ENCODE data around the gene EPC2. TPM values are rescaled to one million over a fixed set of nuclear protein-coding genes. Genes with fewer than 3 reads are reported as not detected.
"Not testable (repeated sequence)": the region's sequence is repeated elsewhere in the genome, so short reads cannot be mapped to it uniquely, and the experiment has no call there.

Gene EPC2
- total and polyA plus RNA-seq, 4 donors, result 7.0 to 65.3 (median 20.8) TPM

DNA sequence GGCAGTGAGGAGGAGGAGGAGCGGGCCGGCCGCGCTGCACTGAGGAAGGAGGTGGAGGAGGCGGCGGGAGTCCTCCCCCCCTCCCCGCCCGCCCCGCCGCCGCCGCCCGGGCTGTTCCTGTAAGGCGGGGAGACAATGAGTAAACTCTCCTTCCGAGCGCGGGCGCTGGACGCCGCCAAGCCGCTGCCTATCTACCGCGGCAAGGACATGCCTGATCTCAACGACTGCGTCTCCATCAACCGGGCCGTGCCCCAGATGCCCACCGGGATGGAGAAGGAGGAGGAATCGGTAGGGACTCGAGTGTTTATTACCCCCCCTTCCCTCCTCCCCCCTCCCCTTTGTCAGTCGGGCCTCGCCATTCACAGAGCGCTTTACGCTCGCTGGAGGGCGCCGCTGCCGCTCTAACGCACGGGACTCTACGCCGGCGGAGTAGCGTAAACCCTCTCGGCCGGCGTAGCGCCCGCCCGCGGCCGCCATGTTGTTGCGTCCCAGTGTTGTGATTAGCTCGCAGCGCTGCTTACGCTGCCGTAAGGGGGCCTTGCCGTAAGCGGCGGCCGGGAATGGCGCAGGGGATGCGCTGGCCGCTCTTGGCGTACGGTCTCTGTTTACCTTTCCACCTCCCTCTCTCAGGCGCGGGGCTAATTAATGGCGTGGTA is 460 bp downstream of the EPC2 start:
- TF ChIP-seq, protein P1, sequence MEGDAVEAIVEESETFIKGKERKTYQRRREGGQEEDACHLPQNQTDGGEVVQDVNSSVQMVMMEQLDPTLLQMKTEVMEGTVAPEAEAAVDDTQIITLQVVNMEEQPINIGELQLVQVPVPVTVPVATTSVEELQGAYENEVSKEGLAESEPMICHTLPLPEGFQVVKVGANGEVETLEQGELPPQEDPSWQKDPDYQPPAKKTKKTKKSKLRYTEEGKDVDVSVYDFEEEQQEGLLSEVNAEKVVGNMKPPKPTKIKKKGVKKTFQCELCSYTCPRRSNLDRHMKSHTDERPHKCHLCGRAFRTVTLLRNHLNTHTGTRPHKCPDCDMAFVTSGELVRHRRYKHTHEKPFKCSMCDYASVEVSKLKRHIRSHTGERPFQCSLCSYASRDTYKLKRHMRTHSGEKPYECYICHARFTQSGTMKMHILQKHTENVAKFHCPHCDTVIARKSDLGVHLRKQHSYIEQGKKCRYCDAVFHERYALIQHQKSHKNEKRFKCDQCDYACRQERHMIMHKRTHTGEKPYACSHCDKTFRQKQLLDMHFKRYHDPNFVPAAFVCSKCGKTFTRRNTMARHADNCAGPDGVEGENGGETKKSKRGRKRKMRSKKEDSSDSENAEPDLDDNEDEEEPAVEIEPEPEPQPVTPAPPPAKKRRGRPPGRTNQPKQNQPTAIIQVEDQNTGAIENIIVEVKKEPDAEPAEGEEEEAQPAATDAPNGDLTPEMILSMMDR (IDR thresholded peaks at IDR 0.05; ENCODE audit: control extremely low read depth, extremely low read depth), result peak; percentile 15
- Histone ChIP-seq H3K9me3 (ENCODE audit: control insufficient read depth in 4 of 4, insufficient read depth in 3 of 4, low read length in 3 of 4) (no peaks in the 10 kb centered on the region), H3K27me3 (ENCODE audit: control insufficient read depth in 3 of 3, insufficient read depth in 3 of 3, low read length in 2 of 3) (peaks cover 0 to 2% (median 0%) of the 10 kb centered on the region in 3 donors), H3K36me3 (ENCODE audit: control insufficient read depth in 4 of 4, insufficient read depth in 4 of 4, low read length in 4 of 4) (peaks cover 0 to 4% (median 0%) of the 10 kb centered on the region in 4 donors), H3K4me3 (peak overlapping the region; percentile 96), H3K9ac (ENCODE audit: insufficient read depth in 1 of 2, low read length in 2 of 2) (peak overlapping the region; percentile 41 to 99), H3K4me1 (ENCODE audit: control insufficient read depth in 5 of 5, insufficient read depth in 5 of 5, low read length in 5 of 5) (peaks cover 0 to 19% (median 7%) of the 10 kb centered on the region in 5 donors), H3K27ac (ENCODE audit: low read depth in 1 of 2, low read length in 1 of 2) (peak overlapping the region; percentile 88 to 100)
- 0% methylated on average over 50 to 69 of the region's 69 CpGs for WGBS, 2 donors
- peak; percentile 97 to 99 (median 98) for DNase-seq
- ATAC-seq (ENCODE audit: insufficient read depth, low FRiP score), result peak; percentile 88

DNA sequence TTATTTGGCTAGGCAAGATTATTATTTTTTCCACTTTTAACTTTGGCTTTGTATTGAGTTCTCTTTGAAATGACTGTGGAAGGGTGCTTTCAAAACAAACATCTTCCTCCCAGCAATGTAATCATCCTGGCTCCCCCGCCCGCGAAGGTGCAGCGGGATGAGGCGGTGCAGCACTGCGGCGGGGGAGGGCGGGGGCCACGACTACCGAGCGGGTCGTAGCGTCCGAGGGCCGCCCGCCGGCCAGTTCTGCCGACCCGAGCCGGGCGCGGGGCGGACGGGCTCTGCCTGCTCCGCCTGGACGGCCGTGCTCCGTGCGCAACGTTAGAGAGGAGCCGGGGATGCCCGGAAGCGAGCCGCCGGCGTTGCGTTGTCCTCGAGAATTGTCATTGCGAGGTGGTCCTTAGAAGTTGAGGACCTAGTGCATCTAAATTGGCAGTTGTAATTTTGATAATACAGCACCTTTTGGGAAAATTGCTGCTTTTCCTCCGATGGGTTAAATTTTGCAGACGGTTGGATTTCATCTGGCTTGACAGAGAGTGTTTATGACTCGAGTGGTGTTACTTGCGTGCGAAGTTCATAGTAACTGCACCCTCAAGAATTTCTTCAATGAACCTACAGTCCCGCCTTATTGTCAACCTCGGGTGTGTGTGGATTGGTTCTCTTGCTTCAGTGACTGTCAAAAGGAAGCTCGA is 1.1 kb downstream of the EPC2 start:
- Histone ChIP-seq H3K9ac (ENCODE audit: insufficient read depth in 1 of 2, low read length in 2 of 2) (peak overlapping the region in 1 of 2 donors; percentile 67), H3K9me3 (ENCODE audit: control insufficient read depth in 4 of 4, insufficient read depth in 3 of 4, low read length in 3 of 4) (no peaks in the 10 kb centered on the region), H3K27ac (ENCODE audit: low read depth in 1 of 2, low read length in 1 of 2) (peak overlapping the region; percentile 78 to 97), H3K36me3 (ENCODE audit: control insufficient read depth in 4 of 4, insufficient read depth in 4 of 4, low read length in 4 of 4) (peaks cover 0 to 4% (median 0%) of the 10 kb centered on the region in 4 donors), H3K4me3 (peak overlapping the region; percentile 96), H3K27me3 (ENCODE audit: control insufficient read depth in 3 of 3, insufficient read depth in 3 of 3, low read length in 2 of 3) (peaks cover 0 to 2% (median 0%) of the 10 kb centered on the region in 3 donors), H3K4me1 (ENCODE audit: control insufficient read depth in 5 of 5, insufficient read depth in 5 of 5, low read length in 5 of 5) (peaks cover 0 to 25% (median 7%) of the 10 kb centered on the region in 5 donors)
- peak; percentile 61 to 89 (median 85) for DNase-seq
- TF ChIP-seq, protein P1 (IDR thresholded peaks at IDR 0.05; ENCODE audit: control extremely low read depth, extremely low read depth), result no peak
- ATAC-seq (ENCODE audit: insufficient read depth, low FRiP score), result peak; percentile 13
- 0% methylated on average over 31 to 47 of the region's 47 CpGs for WGBS, 2 donors

GRCh38 chr2:148646231-148646559 is 1.6 kb downstream of the EPC2 start:
- H3K4me3 ChIP-seq, result peak overlapping the region; percentile 96
- DNase-seq (no peak), ATAC-seq (ENCODE audit: insufficient read depth, low FRiP score) (no peak)
- no peaks in the 10 kb centered on the region for H3K9me3 ChIP-seq (ENCODE audit: control insufficient read depth in 4 of 4, insufficient read depth in 3 of 4, low read length in 3 of 4)
- H3K36me3 ChIP-seq (ENCODE audit: control insufficient read depth in 4 of 4, insufficient read depth in 4 of 4, low read length in 4 of 4), result peaks cover 0 to 4% (median 0%) of the 10 kb centered on the region in 4 donors
- TF ChIP-seq, protein P1 (IDR thresholded peaks at IDR 0.05; ENCODE audit: control extremely low read depth, extremely low read depth), result no peak
- H3K27me3 ChIP-seq (ENCODE audit: control insufficient read depth in 3 of 3, insufficient read depth in 3 of 3, low read length in 2 of 3), result peaks cover 0 to 2% (median 0%) of the 10 kb centered on the region in 3 donors
- H3K4me1 ChIP-seq (ENCODE audit: control insufficient read depth in 5 of 5, insufficient read depth in 5 of 5, low read length in 5 of 5), result peaks cover 0 to 27% (median 7%) of the 10 kb centered on the region in 5 donors
- H3K9ac ChIP-seq (ENCODE audit: insufficient read depth in 1 of 2, low read length in 2 of 2), result peak overlapping the region in 1 of 2 donors; percentile 67
- 29 to 40% methylated on average over 4 of the region's 4 CpGs for WGBS, 2 donors
- peak overlapping the region; percentile 78 to 97 for H3K27ac ChIP-seq (ENCODE audit: low read depth in 1 of 2, low read length in 1 of 2)

GRCh38 chr2:148647711-148648110 is 3.2 kb downstream of the EPC2 start:
- H3K36me3 ChIP-seq (ENCODE audit: control insufficient read depth in 4 of 4, insufficient read depth in 4 of 4, low read length in 4 of 4); ATAC-seq (ENCODE audit: insufficient read depth, low FRiP score); H3K27ac ChIP-seq (ENCODE audit: low read depth in 1 of 2, low read length in 1 of 2); DNase-seq; H3K27me3 ChIP-seq (ENCODE audit: control insufficient read depth in 3 of 3, insufficient read depth in 3 of 3, low read length in 2 of 3); H3K9ac ChIP-seq (ENCODE audit: insufficient read depth in 1 of 2, low read length in 2 of 2); H3K4me3 ChIP-seq; H3K9me3 ChIP-seq (ENCODE audit: control insufficient read depth in 4 of 4, insufficient read depth in 3 of 4, low read length in 3 of 4): not testable (repeated sequence)
- peaks cover 0 to 40% (median 12%) of the 10 kb centered on the region in 5 donors for H3K4me1 ChIP-seq (ENCODE audit: control insufficient read depth in 5 of 5, insufficient read depth in 5 of 5, low read length in 5 of 5)
- WGBS, 2 donors, result 94 to 95% methylated on average over 12 of the region's 12 CpGs

Measured in lung (tissue), 12 donors.